ENCODE measurements around the gene ATP10A.
A peak's percentile ranks its signal among the peaks of the same experiment; 100 is the strongest.
"Not testable (repeated sequence)": the region's sequence is repeated elsewhere in the genome, so short reads cannot be mapped to it uniquely, and the experiment has no call there.

ATP10A gene

DNA sequence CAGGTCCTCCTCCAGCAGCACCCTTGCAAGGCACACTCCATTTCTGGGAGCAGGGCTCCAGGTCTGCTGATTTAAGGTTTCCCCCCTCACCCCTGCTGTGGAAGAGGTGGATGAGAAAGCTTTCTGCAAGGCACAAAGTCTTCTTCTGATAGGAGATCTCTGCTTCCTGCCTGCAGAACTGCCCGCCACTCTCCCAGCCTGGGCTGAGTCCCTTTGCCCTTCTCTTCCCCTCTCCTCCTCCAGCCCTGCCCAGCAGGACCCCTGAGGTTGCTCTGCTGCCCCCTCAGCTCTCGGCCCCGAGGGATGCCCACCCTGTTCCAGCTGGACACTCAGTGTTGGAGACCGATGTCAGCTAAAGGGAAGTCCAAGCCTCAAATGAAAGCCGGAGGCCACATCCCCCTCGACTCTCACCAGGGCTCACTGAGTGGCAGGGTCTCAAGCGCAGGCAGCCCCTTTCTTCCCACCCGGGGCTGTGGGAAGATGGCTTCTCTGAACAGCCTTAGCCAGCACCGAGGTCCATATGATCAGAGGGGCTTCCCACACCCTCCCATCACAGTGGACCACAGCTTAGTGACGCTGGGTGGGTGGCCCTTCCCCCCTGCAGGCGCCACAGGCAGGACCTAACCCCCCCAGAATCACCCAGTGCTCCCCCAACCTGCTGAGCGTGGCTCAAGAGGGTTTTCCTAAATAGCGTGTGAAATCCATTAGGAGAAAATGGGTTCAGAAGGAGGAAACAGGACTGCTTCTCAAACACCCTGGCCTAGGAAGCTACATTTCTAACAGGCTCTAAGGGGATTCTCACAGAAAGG lies 4.0 kb downstream of the ATP10A start:
- DNase-seq (ENCODE audit: low spot score), result no peak

DNA sequence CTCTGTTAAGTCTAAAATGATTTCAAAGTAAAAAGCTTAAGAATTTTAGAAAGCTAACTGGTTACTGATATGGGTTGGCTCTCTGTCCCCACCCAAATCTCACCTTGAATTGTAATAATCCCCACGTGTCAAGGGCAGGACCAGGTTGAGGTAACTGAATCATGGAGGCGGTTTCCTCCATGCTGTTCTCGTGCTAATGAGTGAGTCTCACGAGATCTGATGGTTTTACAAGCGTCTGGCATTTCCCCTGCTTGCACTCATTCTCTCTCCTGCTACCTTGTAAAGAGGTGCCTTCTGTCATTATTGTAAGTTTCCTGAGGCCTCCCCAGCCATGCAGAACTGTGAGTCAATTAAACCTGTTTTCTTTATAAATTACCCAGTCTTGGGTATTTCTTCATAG lies 7.1 kb downstream of the ATP10A start:
- not testable (repeated sequence) for DNase-seq (ENCODE audit: low spot score)

DNA sequence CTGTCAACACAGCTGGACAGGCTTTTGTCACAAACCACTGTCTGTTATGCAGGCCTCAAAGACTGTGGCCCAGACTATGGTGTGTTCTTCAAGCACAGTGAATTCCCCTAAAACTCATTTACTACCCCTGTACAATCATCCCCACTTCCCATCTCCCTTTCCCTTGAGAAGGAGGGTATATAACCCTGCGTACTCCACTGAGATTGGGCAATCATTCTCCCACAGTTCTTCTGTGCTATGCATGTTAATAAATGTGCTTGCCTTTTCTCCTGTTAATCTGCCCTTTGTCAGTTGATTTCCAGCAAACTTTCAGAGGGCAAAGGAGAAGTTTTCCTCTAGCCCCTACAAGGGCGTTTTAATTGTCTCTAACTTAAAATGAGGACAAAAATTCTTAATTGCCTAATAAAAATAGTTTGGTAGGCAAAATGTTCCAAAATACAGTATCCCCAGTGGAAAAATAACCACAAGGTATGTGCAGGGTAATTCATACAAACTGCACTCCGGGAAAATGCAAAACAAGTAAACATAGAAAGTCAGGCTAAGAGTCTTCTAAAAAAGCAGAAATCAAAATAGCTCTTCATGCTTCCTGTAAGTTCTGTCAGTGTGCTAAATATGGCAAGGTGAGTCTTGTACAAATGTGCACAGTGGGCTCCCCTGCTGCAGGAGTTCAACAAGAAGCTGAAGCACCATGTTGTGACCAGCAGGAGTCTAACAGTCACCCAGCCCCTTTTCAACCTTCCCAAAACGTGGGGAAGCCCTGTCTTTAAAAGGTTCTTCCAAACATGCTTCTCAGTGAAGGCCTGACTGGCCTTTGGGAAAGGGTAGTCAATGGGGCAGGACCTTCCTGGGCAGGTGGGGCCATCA lies 10.2 kb downstream of the ATP10A start:
- DNase-seq (ENCODE audit: low spot score), result no peak

DNA sequence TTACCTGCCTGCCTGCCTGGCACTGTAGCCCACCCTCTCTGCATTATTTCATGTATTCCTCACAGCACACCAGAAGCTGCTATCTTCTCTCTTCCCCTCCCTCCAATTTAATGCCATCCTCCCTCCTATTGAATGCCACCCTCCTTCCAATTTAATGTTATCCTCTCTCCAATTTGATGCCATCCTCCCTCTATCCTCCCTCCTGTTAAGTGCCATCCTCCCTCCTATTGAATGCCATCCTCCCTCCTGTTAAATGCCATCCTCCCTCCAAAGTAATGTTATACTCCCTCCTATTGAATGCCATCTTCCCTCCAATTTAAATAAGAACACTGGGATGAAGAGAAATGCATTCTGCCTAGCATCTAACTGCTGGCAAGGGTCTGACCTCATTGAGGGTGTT lies 11.1 kb downstream of the ATP10A start:
- no peak for DNase-seq (ENCODE audit: low spot score)

DNA sequence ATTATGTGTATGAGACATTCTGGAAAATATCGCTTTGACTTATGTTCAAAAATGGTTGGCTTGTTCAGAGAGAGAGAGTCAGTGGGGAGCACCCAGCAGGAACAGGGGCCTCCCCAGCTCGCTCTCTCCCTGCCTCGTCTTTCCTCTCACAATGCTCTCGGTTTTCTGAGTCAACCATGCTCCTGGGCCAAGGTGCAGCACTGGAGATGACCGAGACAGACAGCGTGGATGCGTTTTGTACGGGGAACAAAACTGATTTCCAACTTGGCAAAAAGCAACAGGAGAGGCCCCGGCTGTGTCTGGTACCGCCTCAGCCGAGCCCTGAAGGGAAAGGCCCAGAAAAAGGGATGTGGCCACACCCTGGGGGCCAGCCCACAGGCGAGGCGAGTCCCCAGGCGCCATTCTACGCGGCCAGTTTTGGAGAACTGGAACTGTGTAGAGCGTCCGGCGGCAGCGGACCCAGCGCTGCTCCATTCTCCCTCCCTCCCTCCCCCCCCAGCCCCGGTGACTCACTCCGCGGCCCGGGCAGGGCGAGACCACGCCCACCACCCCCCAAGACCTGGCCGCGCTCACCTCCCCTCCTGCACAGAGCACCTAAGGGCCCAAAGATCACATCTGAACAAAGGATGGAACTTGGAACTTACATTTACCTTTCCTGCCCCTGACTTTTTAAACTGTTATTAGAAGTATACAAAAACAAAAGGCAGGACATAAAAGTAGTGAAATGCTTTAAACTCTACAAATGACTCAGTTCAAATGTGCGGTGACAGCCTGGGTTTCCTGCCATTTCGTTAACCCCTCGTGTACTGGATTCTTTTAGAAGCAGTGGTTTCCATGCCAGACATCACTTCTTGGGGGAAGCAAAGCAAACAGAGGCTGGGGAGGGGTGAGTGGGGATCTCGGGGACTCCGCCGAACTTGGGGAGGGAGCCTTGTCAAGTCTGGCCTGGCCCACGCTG lies 12.7 kb downstream of the ATP10A start:
- DNase-seq (ENCODE audit: low spot score), result peak; percentile 94

DNA sequence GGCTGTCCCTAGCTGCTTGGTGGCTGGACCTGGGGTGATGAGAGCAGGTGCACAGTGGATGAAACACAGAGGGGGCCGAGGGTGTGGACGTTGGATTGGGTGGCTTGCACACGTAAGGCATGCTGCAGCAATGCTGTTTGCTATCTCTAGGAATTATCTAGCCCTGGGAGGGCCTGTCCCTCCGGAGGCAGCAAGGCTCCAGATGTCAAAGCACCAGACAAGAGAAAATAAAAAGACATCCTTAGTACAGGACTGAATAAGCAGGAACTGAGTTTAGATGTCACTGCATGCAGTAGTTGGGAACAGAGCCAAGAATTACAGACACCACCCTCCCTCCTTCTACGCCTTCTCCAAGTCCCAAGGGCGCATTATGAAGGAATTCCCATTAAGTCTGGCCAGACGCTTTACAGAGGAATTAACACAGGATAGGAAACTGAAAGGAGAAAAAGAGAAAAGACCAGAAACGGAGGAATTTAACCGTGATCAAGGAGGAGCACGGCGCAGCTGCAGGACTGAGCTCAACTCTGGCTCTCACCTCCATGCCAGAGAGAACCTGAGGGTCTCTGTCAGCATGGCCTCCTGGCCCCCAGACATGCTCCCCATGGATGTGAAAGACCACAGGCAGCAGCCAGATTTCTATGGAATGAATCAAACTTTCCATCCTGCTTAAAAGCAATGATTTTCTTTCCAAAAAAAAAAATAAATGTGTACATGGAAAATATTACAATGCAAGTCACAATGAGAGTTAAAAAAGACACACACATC lies 13.8 kb downstream of the ATP10A start:
- DNase-seq (ENCODE audit: low spot score), result peak; percentile 78

DNA sequence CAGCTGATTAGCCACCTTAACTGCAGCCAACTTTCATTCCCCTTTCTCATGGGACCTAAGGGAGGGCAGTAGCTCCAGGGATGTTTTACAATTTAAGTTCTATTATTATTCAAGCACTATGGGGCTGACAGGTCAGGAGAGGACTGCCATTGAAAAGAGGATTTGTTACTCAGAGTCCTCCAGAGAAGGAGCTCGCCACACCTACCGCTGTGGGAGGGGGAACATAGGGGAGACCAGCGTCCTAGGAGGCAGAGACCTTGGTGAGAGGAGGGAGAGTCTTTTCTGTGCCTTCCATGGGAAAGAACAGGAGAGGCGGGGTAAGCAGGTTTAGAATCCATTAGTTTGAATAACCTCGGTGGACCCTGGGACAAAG lies 14.4 kb downstream of the ATP10A start:
- DNase-seq (ENCODE audit: low spot score), result no peak

DNA sequence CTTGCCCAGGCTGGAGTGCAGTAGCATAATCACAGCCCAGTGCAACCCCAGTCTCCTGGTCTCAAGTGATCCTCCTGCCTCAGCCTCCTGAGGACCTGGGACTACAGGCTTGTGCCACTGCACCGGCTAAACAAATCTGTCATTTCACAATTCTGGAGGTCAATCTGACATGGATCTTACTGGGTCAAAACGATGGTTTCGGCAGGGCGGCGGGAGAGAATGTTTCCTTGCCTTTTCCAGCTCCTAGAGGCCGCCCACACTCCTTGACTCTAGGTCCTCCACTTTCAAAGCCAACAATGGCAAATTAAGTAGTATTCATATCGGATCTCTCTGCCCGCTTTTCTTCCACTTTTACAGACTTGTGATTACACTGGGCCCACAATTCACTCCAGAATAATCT lies 14.8 kb downstream of the ATP10A start:
- no peak for DNase-seq (ENCODE audit: low spot score)

GRCh38 chr15:25847051-25847450 lies 16.1 kb downstream of the ATP10A start:
- no peak for DNase-seq (ENCODE audit: low spot score)

GRCh38 chr15:25846377-25846776 lies 16.8 kb downstream of the ATP10A start:
- no peak for DNase-seq (ENCODE audit: low spot score)

DNA sequence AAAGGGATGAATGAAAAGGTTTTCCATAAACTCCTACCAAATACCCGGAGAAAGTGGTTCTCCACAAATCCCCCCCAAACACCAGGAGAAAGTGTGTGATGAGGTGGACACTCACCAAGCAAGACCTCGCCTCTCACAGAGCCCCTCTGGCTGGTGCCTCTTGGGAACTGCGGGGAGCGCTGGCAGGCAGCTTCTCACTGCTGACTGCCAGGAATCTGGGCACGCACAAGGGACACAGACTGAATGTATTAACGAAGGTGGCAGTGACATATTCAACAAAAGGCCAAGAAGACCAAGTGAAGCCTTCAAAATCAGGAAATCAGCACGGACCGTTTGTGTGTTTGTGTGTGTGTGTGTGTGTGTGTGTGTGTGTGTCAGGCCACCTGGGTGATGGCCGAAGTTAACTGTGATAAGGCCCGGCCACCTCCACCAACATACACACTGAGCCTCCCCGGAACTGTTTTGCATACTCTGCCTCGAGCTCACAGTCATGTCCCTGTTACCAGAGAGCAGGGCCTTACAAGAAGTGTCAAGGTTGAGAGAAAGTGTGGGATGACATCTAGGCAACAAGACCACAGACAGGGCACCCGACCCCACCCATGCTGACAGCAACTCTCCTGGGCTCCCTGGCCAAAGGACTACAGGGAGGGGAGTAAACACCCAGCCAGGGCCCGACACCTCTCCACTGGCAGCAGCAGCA lies 18.0 kb downstream of the ATP10A start:
- peak; percentile 27 for DNase-seq (ENCODE audit: low spot score)

DNA sequence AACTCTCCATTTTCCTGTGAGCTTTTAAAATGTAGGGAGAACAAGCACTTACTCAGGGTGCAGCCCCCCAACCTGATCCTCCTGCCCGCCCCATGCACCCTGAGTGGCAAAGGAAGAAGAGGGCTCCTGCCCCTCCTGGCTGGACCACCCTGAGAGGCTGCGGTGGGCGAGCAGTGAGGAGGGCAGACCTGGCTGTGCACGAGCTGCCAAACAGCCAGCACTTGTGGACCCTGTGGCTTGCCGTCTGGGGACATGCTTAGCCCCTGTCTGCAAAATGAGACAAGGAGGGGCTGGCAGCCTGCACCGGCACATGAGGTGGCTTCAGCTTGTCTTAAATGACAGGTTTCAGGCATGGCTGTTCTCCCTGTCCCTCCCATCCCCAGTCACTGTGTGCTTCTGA lies 18.6 kb downstream of the ATP10A start:
- DNase-seq (ENCODE audit: low spot score), result no peak

DNA sequence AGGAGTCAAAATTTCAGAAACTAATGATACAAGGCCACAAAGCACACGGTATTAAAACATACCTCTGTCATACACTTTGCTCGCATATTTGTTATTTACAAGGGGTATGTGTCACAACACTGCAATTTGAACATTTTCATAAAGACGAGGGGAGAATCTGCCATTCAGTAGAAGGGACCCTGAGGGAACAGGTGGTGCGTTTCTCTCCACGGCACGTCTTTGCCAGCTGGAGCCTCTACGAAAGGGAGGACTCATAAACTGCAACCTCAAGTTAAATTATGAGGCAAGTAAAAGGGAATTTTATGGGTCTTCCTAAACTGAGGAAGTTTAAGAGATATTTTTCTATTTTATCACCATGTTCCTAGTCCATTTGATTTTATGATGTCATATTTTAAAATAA lies 19.1 kb downstream of the ATP10A start:
- no peak for DNase-seq (ENCODE audit: low spot score)

- no peak for DNase-seq (ENCODE audit: low spot score)
Measured at GRCh38 chr15:25839638-25840156, 23.4 kb downstream of the ATP10A start.

DNA sequence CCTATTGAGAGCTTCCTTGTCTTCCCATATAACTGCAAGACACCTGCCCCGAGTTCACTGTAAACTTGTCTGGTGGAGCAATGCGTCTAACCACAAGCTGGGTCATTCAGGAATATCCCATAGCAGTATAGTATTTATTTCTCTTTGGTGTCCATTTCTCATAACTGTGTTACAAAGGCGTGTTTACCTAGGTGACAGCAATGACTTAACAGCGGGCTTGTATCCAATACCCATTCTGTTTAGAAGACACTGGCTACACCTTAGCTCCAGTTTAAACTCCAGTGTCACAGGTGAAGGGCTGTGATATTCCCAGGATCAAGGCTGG lies 24.3 kb downstream of the ATP10A start:
- DNase-seq (ENCODE audit: low spot score), result no peak

- DNase-seq (ENCODE audit: low spot score), result no peak
Measured at GRCh38 chr15:25838191-25838870, 24.8 kb downstream of the ATP10A start.

DNA sequence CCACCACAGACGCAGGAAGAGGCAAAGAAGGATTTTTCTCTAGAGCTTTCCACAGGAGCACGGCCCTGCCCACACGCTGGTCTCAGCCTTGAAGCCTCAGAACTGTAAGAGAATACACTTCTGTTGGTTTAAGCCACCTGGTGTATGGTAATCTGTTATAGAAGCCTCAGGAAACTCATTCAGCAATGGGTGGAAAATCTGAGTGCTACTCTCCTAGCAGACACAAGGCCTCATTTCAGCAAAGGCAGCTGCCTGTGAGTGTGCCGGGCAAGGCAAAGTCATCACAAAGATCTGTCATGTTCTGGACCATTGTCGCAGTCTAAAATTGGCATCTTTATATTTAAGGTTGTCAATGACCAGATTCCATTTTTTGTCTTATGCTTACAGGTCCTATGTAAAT lies 31.0 kb downstream of the ATP10A start:
- no peak for DNase-seq (ENCODE audit: low spot score)

DNA sequence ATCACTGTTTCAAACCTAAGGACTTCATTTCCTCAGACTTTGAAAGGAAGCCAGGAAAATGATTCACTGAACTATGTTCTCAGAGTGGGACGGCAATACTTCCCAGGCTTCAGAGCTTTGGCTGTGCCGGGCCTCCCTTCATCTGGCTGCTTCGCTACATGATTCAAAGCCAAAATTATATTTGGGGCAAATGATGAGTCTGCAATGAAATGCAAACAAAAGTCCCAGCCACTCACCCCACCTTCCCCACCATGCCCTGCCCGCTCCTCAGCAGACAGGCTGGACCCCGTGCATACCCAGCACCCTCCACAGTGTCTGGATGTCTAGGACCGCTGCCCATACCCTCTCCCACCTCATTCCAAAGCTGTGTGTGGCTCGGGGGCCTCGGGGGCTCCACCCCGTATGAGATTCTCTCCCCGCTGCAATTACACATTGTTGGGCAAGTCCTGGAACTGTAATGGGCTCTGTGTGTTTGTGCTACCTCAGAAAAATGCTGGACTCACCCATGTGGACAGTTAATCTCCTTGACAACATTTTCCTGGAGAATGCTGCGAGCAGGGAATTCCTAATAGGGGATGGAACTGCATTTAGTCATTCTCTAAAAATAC lies 32.2 kb downstream of the ATP10A start:
- DNase-seq (ENCODE audit: low spot score), result peak; percentile 93

DNA sequence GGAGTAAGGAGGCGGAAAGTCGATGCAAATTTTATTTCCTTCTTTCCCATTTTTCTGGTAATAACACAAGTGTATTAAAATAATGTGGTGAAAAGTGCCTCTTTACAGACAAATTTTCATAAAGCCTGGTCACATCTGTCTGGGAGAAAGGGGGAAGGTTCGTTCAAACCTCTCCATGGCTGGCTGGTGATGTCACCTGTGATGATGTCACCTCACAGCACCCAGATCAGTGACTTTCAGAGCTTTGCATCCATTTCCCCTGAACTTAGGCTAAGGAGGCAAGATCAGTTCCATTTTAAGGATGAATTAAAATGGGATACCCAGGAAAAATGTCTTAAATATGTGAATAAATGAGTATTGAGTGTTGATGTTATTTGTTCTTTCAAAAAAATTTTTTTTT lies 34.1 kb downstream of the ATP10A start:
- no peak for DNase-seq (ENCODE audit: low spot score)

DNA sequence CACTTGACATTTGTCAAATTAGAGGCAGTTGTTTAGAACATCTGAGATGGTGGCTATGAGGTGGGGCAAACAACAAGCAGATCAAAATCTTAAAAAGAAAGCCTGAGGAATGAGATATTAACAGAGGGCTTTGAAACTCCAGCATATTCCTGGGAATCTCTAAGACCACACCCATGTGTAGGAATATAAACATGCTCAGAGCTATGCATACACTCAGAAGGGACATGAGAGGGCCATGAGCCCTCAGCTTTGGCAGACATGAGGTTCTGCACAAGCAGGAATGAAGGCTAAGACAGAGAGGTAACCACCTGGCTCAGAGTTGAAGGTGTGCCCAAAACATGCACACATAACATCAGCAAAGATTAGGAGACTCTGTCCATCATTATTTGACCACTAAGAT lies 37.9 kb downstream of the ATP10A start:
- no peak for DNase-seq (ENCODE audit: low spot score)

All from AG20443 (cell line).